Stimulated activated CD8-positive, alpha-beta memory T cell treated with anti-CD3 and anti-CD28 coated beads, Interleukin-15, amount 100 ng/mL, for 48 hours (primary cell): Measurements from ENCODE around the gene MYCL.
"Not testable (repeated sequence)": the region's sequence is repeated elsewhere in the genome, so short reads cannot be mapped to it uniquely, and the experiment has no call there.

Experiments used
- DNase-seq, 2 donors: peaks; one replicate each; pipeline ENCODE4 v3.0.0-alpha.2; 2020; ENCODE audit warnings: low read depth in 2 of 2

MYCL gene

GRCh38 chr1:39890273-39890672 lies 11.4 kb downstream of the MYCL start:
- DNase-seq, result no peak

DNA sequence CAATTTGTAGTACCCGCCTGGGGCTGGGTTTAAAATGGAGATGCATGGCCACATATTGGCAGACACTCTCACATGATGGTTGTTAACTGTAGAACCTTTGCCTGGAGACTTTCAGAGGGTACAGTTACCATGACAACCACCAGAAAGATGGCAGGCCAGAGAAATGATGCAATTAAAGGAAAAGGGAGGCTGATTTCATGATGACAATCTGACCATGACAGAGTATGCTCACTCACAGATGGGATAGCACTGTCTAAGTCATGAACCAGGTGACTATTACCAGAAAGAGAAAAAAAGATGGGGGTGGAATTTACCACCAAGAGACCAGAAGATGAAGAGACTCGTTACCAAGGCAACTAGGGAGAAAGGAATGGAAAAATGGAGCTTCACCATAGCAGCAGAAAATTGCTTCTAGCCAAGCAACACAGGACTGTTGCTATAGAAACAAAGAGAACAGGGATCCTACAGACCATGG lies 14.9 kb downstream of the MYCL start:
- DNase-seq, result no peak

DNA sequence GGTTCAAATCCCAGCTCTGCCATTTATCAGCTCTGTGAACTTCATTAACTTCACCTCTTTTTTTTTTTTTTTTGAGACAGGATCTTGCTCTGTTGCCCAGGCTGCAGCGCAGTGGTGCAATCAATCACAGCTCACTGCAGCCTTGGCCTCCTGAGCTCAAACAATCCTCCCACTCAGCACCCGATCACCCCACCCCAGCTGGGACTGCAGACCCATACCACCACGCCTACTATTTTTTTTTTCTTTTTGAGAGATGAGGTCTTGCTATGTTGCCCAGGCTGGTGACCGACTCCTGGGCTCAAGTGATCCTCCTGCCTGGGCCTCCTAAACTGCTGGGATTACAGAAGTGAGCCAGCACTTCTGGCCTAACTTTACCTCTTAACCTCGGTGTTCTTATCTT lies 16.2 kb downstream of the MYCL start:
- no peak for DNase-seq

DNA sequence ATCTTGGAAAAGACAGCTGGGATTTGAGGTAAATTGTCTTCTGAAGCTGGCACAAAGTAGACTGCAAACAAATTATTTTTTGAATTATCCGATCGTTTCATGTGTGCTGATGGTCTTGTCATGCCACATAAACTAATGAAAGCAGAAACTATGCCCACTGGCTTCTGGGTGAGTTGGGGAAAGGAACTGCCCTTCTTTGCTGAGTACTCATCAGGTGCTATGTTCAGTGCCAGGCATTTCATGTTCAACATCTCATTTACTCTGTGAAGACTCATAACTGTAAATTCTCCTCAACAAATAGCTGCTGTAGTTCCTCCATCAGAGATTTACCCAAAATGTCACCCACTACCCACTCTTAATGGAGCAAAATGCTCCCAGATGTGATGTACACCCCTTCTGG lies 19.6 kb downstream of the MYCL start:
- DNase-seq, result no peak

- no peak for DNase-seq
These were observed 23.4 kb downstream of the MYCL start for GRCh38 chr1:39877980-39878956.

DNA sequence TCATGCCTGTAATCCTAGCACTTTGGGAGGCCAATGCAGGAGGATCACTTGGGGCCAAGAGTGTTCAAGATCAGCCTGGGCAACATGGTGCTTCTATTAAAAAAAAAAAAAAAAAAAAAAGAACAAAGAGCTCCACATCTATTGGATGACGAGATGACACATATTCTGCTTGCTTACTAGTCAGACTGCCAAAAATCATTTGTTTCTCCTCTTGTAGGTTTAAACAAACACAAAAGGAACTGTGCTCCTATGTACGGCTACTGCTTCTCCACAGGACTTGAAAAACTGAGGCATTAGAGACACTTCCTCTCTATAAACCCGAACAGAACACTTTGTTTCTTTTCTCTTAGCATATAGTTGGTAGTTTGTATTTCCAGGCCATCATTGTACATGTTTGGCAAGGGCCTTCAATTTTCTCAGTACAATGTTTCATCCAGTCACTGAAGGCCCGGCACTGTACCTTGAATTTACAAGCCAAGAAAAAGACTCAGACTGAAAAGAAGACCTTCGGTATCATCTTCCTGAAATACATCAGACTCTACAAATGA lies 24.4 kb downstream of the MYCL start:
- no peak for DNase-seq

GRCh38 chr1:39876144-39876543 lies 25.6 kb downstream of the MYCL start:
- no peak for DNase-seq

GRCh38 chr1:39872698-39873097 lies 29.0 kb downstream of the MYCL start:
- DNase-seq, result no peak

GRCh38 chr1:39871796-39872195 lies 29.9 kb downstream of the MYCL start:
- DNase-seq, result no peak

GRCh38 chr1:39871043-39871442 lies 30.7 kb downstream of the MYCL start:
- not testable (repeated sequence) for DNase-seq

- DNase-seq, result not testable (repeated sequence)
These were observed 32.1 kb downstream of the MYCL start for GRCh38 chr1:39869538-39870112.

GRCh38 chr1:39866767-39867166 lies 35.0 kb downstream of the MYCL start:
- DNase-seq, result no peak

GRCh38 chr1:39865762-39866161 lies 36.0 kb downstream of the MYCL start:
- DNase-seq, result no peak

- no peak for DNase-seq
These were observed 38.5 kb downstream of the MYCL start for GRCh38 chr1:39863177-39863576.

- DNase-seq, result no peak
These were observed 40.7 kb downstream of the MYCL start for GRCh38 chr1:39861003-39861402.

- DNase-seq, result no peak
These were observed 41.6 kb downstream of the MYCL start for GRCh38 chr1:39859859-39860812.

DNA sequence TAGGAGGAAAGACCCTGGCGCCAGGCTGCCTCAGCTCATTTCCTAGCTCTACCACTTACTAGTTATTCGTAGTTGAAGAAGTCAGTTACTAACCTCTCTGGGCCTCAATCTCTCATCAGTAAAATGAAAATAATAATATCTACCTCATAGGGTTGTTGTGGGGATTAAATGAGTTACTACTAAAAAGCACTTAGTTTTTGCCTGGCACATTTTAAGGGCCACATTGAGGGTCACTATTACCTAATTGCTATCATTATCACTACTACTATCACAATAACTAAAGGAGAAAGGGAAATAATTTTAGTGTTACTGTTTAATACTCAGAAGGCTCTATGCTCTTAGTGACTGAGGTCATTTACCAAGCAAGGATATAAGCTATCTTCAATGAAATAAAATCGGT lies 43.4 kb downstream of the MYCL start:
- no peak for DNase-seq

DNA sequence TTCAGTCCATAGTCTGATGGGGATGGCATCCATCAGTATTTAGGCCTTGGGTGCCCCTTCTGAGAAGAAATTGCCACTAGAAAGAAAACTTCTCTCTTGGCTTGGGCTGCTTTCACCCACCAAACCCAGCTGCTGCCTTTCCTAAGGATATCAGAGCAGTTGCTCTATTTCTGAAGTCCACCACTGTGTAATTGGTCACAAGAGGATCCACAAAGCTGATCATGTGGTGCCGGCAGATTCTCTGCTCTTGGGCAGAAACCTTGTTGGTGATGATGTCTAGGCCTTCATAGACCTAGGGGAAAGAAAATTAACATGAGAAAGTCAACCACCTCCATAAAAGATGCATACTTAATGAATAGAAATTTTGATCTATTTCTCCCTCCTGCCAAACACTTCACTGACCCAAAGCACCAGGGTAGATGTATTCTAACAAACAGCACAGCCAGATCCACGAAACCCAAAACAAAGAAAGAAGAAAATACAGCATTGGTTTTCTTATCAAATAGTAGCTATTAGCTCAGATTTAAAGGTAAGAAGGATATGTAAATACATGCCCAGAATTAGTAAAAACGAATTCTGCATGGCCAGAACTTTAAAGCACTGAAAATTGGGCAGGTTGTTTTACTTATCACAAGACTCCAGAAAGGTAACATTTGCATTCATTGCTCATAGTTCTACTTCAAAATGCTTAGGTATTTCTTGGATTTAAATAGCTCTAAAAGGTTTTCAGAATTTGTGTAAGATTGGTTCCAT lies 44.4 kb downstream of the MYCL start:
- DNase-seq, result no peak

DNA sequence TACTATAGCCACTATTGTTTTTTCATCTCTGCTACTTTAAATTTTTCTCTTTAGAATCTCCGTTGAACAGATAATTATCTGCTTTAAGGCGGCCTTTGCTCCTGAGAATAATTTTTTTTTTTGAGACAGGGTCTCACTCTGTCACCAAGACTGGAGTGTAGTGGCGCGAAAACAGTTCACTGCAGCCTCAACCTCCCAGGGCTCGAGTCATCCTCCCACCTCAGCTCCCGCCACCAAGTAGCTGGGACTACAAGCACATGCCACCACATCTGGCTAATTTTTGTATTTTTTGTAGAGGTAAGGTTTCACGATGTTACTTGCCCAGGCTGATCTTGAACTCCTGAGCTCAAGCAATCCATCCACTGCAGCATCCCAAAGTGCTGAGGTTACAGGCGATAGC lies 47.0 kb downstream of the MYCL start:
- no peak for DNase-seq

DNA sequence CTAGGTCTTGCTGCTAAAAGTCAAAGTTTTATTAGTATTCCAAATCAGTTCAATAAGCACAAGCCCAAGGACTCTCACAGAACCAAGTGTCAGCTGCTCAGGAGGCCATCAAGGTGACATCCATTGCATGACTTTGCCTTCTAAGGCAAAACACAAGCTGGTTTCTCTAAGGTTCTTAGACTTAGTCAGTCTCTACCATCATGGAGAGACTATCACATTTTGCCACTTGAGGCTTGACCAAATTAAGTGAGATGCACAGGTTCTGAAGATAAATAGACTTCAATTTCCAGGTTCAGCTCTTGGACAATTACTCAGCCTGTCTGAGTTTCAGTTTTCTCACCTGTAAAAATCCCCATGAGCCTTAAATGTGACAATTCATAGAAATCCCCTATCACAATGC lies 47.4 kb downstream of the MYCL start:
- no peak for DNase-seq

DNA sequence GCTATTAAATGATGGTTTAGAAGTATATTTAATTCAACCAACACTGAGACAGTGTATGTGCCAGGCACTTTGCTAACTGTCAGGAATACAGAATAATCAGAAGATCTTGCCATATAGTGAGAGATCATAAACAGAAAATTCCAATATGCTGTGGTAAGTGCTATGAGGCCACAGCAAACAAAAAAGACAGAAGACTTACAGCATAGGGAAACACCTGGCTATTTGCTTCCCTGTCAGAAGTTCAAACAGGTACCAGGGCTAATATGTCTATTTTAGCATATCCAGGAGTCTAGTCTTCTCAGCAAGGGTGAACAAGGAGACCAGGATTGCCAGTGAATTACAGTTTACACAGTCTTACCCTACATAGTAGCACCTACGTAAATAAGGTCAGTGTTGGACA lies 48.8 kb downstream of the MYCL start:
- no peak for DNase-seq
